ENCODE measurements around the gene DHRS2.

Gene DHRS2

GRCh38 chr14:23612354-23612732, 23.8 kb upstream of the DHRS2 start:
- DNase-seq (ENCODE audit: low read depth in 2 of 2), result no peak

GRCh38 chr14:23612802-23613201, 23.4 kb upstream of the DHRS2 start:
- DNase-seq (ENCODE audit: low read depth in 2 of 2), result no peak

- no peak for DNase-seq (ENCODE audit: low read depth in 2 of 2)
Observed at GRCh38 chr14:23613242-23614070, 22.7 kb upstream of the DHRS2 start.

GRCh38 chr14:23614395-23614828, 21.8 kb upstream of the DHRS2 start:
- no peak for DNase-seq (ENCODE audit: low read depth in 2 of 2)

GRCh38 chr14:23615856-23616255, 20.3 kb upstream of the DHRS2 start:
- DNase-seq (ENCODE audit: low read depth in 2 of 2), result no peak

GRCh38 chr14:23617539-23617938, 18.6 kb upstream of the DHRS2 start:
- no peak for DNase-seq (ENCODE audit: low read depth in 2 of 2)

GRCh38 chr14:23618415-23618988, 17.7 kb upstream of the DHRS2 start:
- no peak for DNase-seq (ENCODE audit: low read depth in 2 of 2)

GRCh38 chr14:23620177-23620702, 15.9 kb upstream of the DHRS2 start:
- DNase-seq (ENCODE audit: low read depth in 2 of 2), result no peak

GRCh38 chr14:23621204-23621931, 14.8 kb upstream of the DHRS2 start:
- DNase-seq (ENCODE audit: low read depth in 2 of 2), result no peak

- DNase-seq (ENCODE audit: low read depth in 2 of 2), result no peak
Observed at GRCh38 chr14:23621932-23622730, 14.0 kb upstream of the DHRS2 start.

- DNase-seq (ENCODE audit: low read depth in 2 of 2), result no peak
Observed at GRCh38 chr14:23622990-23623389, 13.2 kb upstream of the DHRS2 start.

- no peak for DNase-seq (ENCODE audit: low read depth in 2 of 2)
Observed at GRCh38 chr14:23623962-23624361, 12.2 kb upstream of the DHRS2 start.

- DNase-seq (ENCODE audit: low read depth in 2 of 2), result no peak
Observed at GRCh38 chr14:23624830-23625404, 11.2 kb upstream of the DHRS2 start.

GRCh38 chr14:23626946-23627345, 9.2 kb upstream of the DHRS2 start:
- no peak for DNase-seq (ENCODE audit: low read depth in 2 of 2)

GRCh38 chr14:23627961-23628360, 8.2 kb upstream of the DHRS2 start:
- no peak for DNase-seq (ENCODE audit: low read depth in 2 of 2)

GRCh38 chr14:23629204-23629603, 7.0 kb upstream of the DHRS2 start:
- DNase-seq (ENCODE audit: low read depth in 2 of 2), result no peak

- no peak for DNase-seq (ENCODE audit: low read depth in 2 of 2)
Observed at GRCh38 chr14:23629832-23630396, 6.2 kb upstream of the DHRS2 start.

GRCh38 chr14:23630687-23631086, 5.5 kb upstream of the DHRS2 start:
- no peak for DNase-seq (ENCODE audit: low read depth in 2 of 2)

- DNase-seq (ENCODE audit: low read depth in 2 of 2), result no peak
Observed at GRCh38 chr14:23631234-23631633, 4.9 kb upstream of the DHRS2 start.

GRCh38 chr14:23631702-23632460, 4.3 kb upstream of the DHRS2 start:
- DNase-seq (ENCODE audit: low read depth in 2 of 2), result peak; percentile 40 to 46
